ENCODE results near the gene ZNF850. TPM values are rescaled to one million over a fixed set of nuclear protein-coding genes. Genes with fewer than 3 reads are reported as not detected.
A peak's percentile ranks its signal among the peaks of the same experiment; 100 is the strongest.
"Not testable (repeated sequence)": the region's sequence is repeated elsewhere in the genome, so short reads cannot be mapped to it uniquely, and the experiment has no call there.

The ZNF850 gene
- total RNA-seq, 2 donors from 2014 or later, result 28.1 to 30.7 TPM

GRCh38 chr19:36773223-36773579, 594 bp upstream of the ZNF850 start:
- H3K9me3 Mint-ChIP-seq, result peaks cover 55% of the 10 kb centered on the region
- Histone ChIP-seq H3K4me3 (ENCODE audit: low read length) (peak overlapping the region; percentile 99), H3K27me3 (ENCODE audit: control insufficient read depth, insufficient read depth, low read length, poor library complexity, severe bottlenecking) (no peaks in the 10 kb centered on the region), H3K27ac (ENCODE audit: low read depth, low read length) (no peak overlapping the region), H3K9ac (ENCODE audit: extremely low read depth, low read length, poor library complexity, severe bottlenecking) (peak overlapping the region; percentile 98), H3K9me3 (ENCODE audit: control insufficient read depth, low read length) (peaks cover 51% of the 10 kb centered on the region), H3K4me1 (ENCODE audit: control insufficient read depth, insufficient read depth, low read length) (no peaks in the 10 kb centered on the region), H3K36me3 (ENCODE audit: control insufficient read depth, insufficient read depth, low read length) (peaks cover 28% of the 10 kb centered on the region)
- DNase-seq, result no peak
- peaks cover 49% of the 10 kb centered on the region for H3K36me3 Mint-ChIP-seq (ENCODE audit: low read depth)
- peaks cover 8% of the 10 kb centered on the region for H3K4me1 Mint-ChIP-seq
- H3K27ac Mint-ChIP-seq, result peak overlapping the region; percentile 98
- 39 to 46% methylated on average over 14 to 15 of the region's 15 CpGs for WGBS, 2 experiments (ENCODE audit: insufficient coverage in 1 of 2, insufficient read length in 1 of 2)
- H3K4me3 Mint-ChIP-seq, result peak overlapping the region; percentile 93
- no peaks in the 10 kb centered on the region for H3K27me3 Mint-ChIP-seq (ENCODE audit: insufficient read depth)
- TF ChIP-seq CTCF (conservative IDR thresholded peaks at IDR 0.05), result no peak

DNA sequence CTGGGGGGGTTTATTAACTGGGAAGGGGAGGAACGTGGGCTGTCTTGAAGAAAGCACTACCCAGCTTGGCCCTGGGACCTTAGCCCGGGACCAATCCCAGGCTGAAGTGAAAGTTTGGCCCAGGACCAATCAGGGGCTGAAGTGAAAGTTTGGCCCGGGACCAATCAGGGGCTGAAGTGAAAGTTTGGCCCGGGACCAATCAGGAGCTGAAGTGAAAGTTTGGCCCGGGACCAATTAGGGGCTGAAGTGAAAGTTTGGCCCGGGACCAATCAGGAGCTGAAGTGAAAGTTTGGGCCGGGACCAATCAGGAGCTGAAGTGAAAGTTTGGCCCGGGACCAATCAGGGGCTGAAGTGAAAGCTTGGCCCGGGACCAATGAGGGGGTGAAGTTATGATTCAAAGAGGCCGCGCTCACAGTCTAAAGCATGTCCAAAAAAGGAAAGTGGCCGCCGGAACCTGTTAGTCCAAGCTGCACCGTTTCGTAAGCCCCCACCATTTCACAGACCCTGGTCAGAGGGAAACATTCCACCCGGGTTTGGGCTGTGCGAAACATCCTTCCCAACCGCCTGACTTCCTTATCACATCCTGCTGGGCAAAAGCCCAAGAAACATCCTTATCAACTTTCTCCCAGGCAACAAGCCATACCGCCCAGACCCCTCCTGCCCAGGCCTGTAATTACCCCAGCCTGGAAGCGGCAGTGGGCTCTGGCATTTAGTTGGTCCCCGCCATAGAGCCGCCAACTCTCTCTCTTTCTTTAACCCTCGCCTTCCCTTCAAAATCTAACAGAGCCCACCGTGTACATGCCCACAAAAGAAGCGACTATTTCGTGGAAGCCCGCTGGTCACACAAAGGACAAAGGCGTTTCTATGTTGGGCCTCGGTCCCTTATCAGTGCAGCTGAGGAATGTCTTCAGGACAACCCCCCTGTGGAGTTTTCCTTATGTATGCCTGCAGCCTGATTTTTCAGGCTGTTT, 1.1 kb downstream of the ZNF850 start:
- Histone ChIP-seq H3K4me1 (ENCODE audit: control insufficient read depth, insufficient read depth, low read length) (no peaks in the 10 kb centered on the region), H3K9me3 (ENCODE audit: control insufficient read depth, low read length) (peaks cover 63% of the 10 kb centered on the region), H3K4me3 (ENCODE audit: low read length) (peak overlapping the region; percentile 99), H3K9ac (ENCODE audit: extremely low read depth, low read length, poor library complexity, severe bottlenecking) (peak overlapping the region; percentile 98), H3K36me3 (ENCODE audit: control insufficient read depth, insufficient read depth, low read length) (peaks cover 41% of the 10 kb centered on the region), H3K27ac (ENCODE audit: low read depth, low read length) (peak overlapping the region; percentile 73), H3K27me3 (ENCODE audit: control insufficient read depth, insufficient read depth, low read length, poor library complexity, severe bottlenecking) (no peaks in the 10 kb centered on the region)
- Mint-ChIP-seq H3K27me3 (ENCODE audit: insufficient read depth) (no peaks in the 10 kb centered on the region), H3K36me3 (ENCODE audit: low read depth) (peaks cover 41% of the 10 kb centered on the region), H3K4me3 (peak overlapping the region; percentile 93), H3K4me1 (peaks cover 8% of the 10 kb centered on the region), H3K27ac (peak overlapping the region; percentile 98), H3K9me3 (peaks cover 49% of the 10 kb centered on the region)
- peak; percentile 84 for DNase-seq
- no peak for TF ChIP-seq CTCF (conservative IDR thresholded peaks at IDR 0.05)
- WGBS, 2 experiments (ENCODE audit: insufficient coverage in 1 of 2, insufficient read length in 1 of 2), result 43 to 46% methylated on average over 14 to 29 of the region's 29 CpGs

- H3K36me3 Mint-ChIP-seq (ENCODE audit: low read depth), result peaks cover 98% of the 10 kb centered on the region
- peaks cover 98% of the 10 kb centered on the region for H3K9me3 Mint-ChIP-seq
- Histone ChIP-seq H3K9me3 (ENCODE audit: control insufficient read depth, low read length) (peaks cover 100% of the 10 kb centered on the region), H3K9ac (ENCODE audit: extremely low read depth, low read length, poor library complexity, severe bottlenecking) (no peak overlapping the region), H3K27me3 (ENCODE audit: control insufficient read depth, insufficient read depth, low read length, poor library complexity, severe bottlenecking) (no peaks in the 10 kb centered on the region), H3K4me1 (ENCODE audit: control insufficient read depth, insufficient read depth, low read length) (no peaks in the 10 kb centered on the region), H3K4me3 (ENCODE audit: low read length) (peak overlapping the region; percentile 69), H3K36me3 (ENCODE audit: control insufficient read depth, insufficient read depth, low read length) (peaks cover 100% of the 10 kb centered on the region), H3K27ac (ENCODE audit: low read depth, low read length) (no peak overlapping the region)
- no peak for DNase-seq
- no peak overlapping the region for H3K27ac Mint-ChIP-seq
- TF ChIP-seq CTCF (conservative IDR thresholded peaks at IDR 0.05), result no peak
- no peak overlapping the region for H3K4me3 Mint-ChIP-seq
- no peaks in the 10 kb centered on the region for H3K4me1 Mint-ChIP-seq
- 94 to 97% methylated on average over 2 to 4 of the region's 4 CpGs for WGBS, 2 experiments (ENCODE audit: insufficient coverage in 1 of 2, insufficient read length in 1 of 2)
- peaks cover 3% of the 10 kb centered on the region for H3K27me3 Mint-ChIP-seq (ENCODE audit: insufficient read depth)
These were observed 22.4 kb downstream of the ZNF850 start for GRCh38 chr19:36750066-36750691.

GRCh38 chr19:36749613-36750012, 23.0 kb downstream of the ZNF850 start:
- H3K4me3 Mint-ChIP-seq; H3K4me1 Mint-ChIP-seq; H3K4me1 ChIP-seq (ENCODE audit: control insufficient read depth, insufficient read depth, low read length); H3K9ac ChIP-seq (ENCODE audit: extremely low read depth, low read length, poor library complexity, severe bottlenecking); H3K27ac Mint-ChIP-seq; DNase-seq; H3K27me3 ChIP-seq (ENCODE audit: control insufficient read depth, insufficient read depth, low read length, poor library complexity, severe bottlenecking); H3K27ac ChIP-seq (ENCODE audit: low read depth, low read length); H3K27me3 Mint-ChIP-seq (ENCODE audit: insufficient read depth): not testable (repeated sequence)
- Mint-ChIP-seq H3K9me3 (peaks cover 98% of the 10 kb centered on the region), H3K36me3 (ENCODE audit: low read depth) (peaks cover 98% of the 10 kb centered on the region)
- Histone ChIP-seq H3K36me3 (ENCODE audit: control insufficient read depth, insufficient read depth, low read length) (peaks cover 100% of the 10 kb centered on the region), H3K4me3 (ENCODE audit: low read length) (peak overlapping the region; percentile 69), H3K9me3 (ENCODE audit: control insufficient read depth, low read length) (peaks cover 100% of the 10 kb centered on the region)
- 93 to 98% methylated on average over 3 to 8 of the region's 8 CpGs for WGBS, 2 experiments (ENCODE audit: insufficient coverage in 1 of 2, insufficient read length in 1 of 2)
